Common myeloid progenitor, CD34-positive (primary cell): Measurements from ENCODE around the gene HES1.

Experiments used
- CTCF ChIA-PET: fragments of 350-600 bp; sonication (Branson Sonifier 250); formaldehyde crosslinking; loops from one replicate; lab custom pipeline; 2021; ENCODE audit warnings: antibody characterized with exemption; lab: Charles Lee
- POLR2A ChIA-PET: fragments of 350-600 bp; sonication (Branson Sonifier 250); formaldehyde crosslinking; loops from one replicate; lab custom pipeline; 2021; ENCODE audit warnings: antibody characterized with exemption; lab: Charles Lee
- DNase-seq, 3 donors: peaks; one replicate each; pipeline versions ENCODE4 v3.0.0 to v3.0.0-alpha.2; 2013
- H3K27ac ChIP-seq, 2 experiments: 1 replicate in 1 of 2; 2 replicates in 1 of 2; pipeline ENCODE4 v1.7.0; 2013; ENCODE audit warnings: inconsistent platforms in 2 of 2, low read length in 2 of 2, mild to moderate bottlenecking in 2 of 2, low read depth in 1 of 2, moderate library complexity in 1 of 2; ENCODE audit not compliant: severe bottlenecking in 2 of 2, insufficient read depth in 1 of 2, poor library complexity in 1 of 2
- H3K27me3 ChIP-seq, 5 experiments: replicated peaks in 2 of 5; 1 replicate in 3 of 5; 2 replicates in 2 of 5; pipeline versions ENCODE4 v1.6.1 to v1.7.0; 2013; ENCODE audit warnings: low read length in 4 of 5, mild to moderate bottlenecking in 2 of 5, moderate library complexity in 2 of 5, inconsistent platforms in 1 of 5; ENCODE audit not compliant: insufficient read depth in 5 of 5, control insufficient read depth in 4 of 5
- H3K36me3 ChIP-seq, 4 experiments: 1 replicate in 2 of 4; 2 replicates in 2 of 4; pipeline versions ENCODE4 v1.6.1 to v1.7.0; 2013; ENCODE audit warnings: low read length in 3 of 4, control low read depth in 1 of 4, mild to moderate bottlenecking in 1 of 4; ENCODE audit not compliant: control insufficient read depth in 4 of 4, insufficient read depth in 4 of 4
- H3K4me1 ChIP-seq, 4 experiments: 1 replicate in 3 of 4; 2 replicates in 1 of 4; pipeline versions ENCODE4 v1.6.1 to v1.7.1; 2013; ENCODE audit warnings: low read length in 3 of 4, mild to moderate bottlenecking in 3 of 4, control low read depth in 1 of 4, inconsistent platforms in 1 of 4, moderate library complexity in 1 of 4; ENCODE audit not compliant: control insufficient read depth in 4 of 4, insufficient read depth in 4 of 4; ENCODE audit errors: control extremely low read depth in 1 of 4
- H3K4me3 ChIP-seq, 7 experiments: 1 replicate in 4 of 7; 2 replicates in 3 of 7; pipeline versions ENCODE4 v1.5.1 to v1.7.0; 2013; ENCODE audit warnings: mild to moderate bottlenecking in 7 of 7, low read length in 6 of 7, moderate library complexity in 6 of 7, inconsistent platforms in 2 of 7, low read depth in 2 of 7, control low read depth in 1 of 7; ENCODE audit not compliant: insufficient read depth in 4 of 7, control insufficient read depth in 1 of 7; ENCODE audit errors: extremely low read depth in 1 of 7
- H3K9me3 ChIP-seq, 5 experiments: 1 replicate in 4 of 5; 2 replicates in 1 of 5; pipeline versions ENCODE4 v1.6.1 to v1.7.1; 2013; ENCODE audit warnings: low read length in 4 of 5, mild to moderate bottlenecking in 2 of 5, inconsistent platforms in 1 of 5, low read depth in 1 of 5, moderate library complexity in 1 of 5; ENCODE audit not compliant: control insufficient read depth in 4 of 5, insufficient read depth in 2 of 5; ENCODE audit errors: control extremely low read depth in 1 of 5
- WGBS: methylation state at CpG from one replicate; pipeline ENCODE4 v1.1.5; 2013; ENCODE audit not compliant: insufficient coverage; 5-methylcytosine and 5-hydroxymethylcytosine counted together

HES1 gene

GRCh38 chr3:194109192-194109863, 26.6 kb upstream of the HES1 start:
- no peak overlapping the region for H3K27ac ChIP-seq
- no peaks in the 10 kb centered on the region for H3K27me3 ChIP-seq
- CTCF ChIA-PET, result interaction anchor here (0.6 to 1.2 kb wide), 2 partner anchors 11 to 205 kb away, joined by 3 to 5 read pairs; no protein-coding TSS in a partner anchor
- H3K4me1 ChIP-seq, result peaks cover 0 to 5% (median 5%) of the 10 kb centered on the region in 4 experiments
- no peaks in the 10 kb centered on the region for H3K36me3 ChIP-seq
- no peak overlapping the region for H3K4me3 ChIP-seq
- DNase-seq, result no peak
- 89% methylated on average over 1 of the region's 3 CpGs for WGBS
- POLR2A ChIA-PET, result no interaction called here
- no peaks in the 10 kb centered on the region for H3K9me3 ChIP-seq

- Histone ChIP-seq H3K9me3 (no peaks in the 10 kb centered on the region), H3K27ac (no peak overlapping the region), H3K4me3 (no peak overlapping the region), H3K4me1 (no peaks in the 10 kb centered on the region), H3K27me3 (no peaks in the 10 kb centered on the region), H3K36me3 (no peaks in the 10 kb centered on the region)
- DNase-seq, result no peak
- WGBS, result 98% methylated on average over 7 of the region's 9 CpGs
- ChIA-PET CTCF (no interaction called here), POLR2A (no interaction called here)
These were observed 25.5 kb upstream of the HES1 start for GRCh38 chr3:194110483-194110882.

GRCh38 chr3:194111336-194111735, 24.6 kb upstream of the HES1 start:
- Histone ChIP-seq H3K36me3 (no peaks in the 10 kb centered on the region), H3K9me3 (no peaks in the 10 kb centered on the region), H3K27ac (no peak overlapping the region), H3K4me1 (no peaks in the 10 kb centered on the region), H3K27me3 (no peaks in the 10 kb centered on the region), H3K4me3 (no peak overlapping the region)
- WGBS, result 92% methylated on average over 3 of the region's 4 CpGs
- CTCF ChIA-PET, result interaction anchor here (0.6 to 1.2 kb wide), 3 partner anchors 9 to 14 kb away, joined by 3 read pairs; no protein-coding TSS in a partner anchor
- POLR2A ChIA-PET, result interaction anchor here (0.6 kb wide), 1 partner anchor 288 kb away, joined by 3 read pairs; no protein-coding TSS in a partner anchor
- DNase-seq, result no peak

- no peak for DNase-seq
- ChIA-PET CTCF (interaction anchor here (0.6 to 1.2 kb wide), 3 partner anchors 8 to 15 kb away, joined by 3 read pairs; no protein-coding TSS in a partner anchor), POLR2A (interaction anchor here (0.6 kb wide), 2 partner anchors 180 to 287 kb away, joined by 3 read pairs; no protein-coding TSS in a partner anchor)
- no peak overlapping the region for H3K4me3 ChIP-seq
- H3K36me3 ChIP-seq, result no peaks in the 10 kb centered on the region
- no peak overlapping the region for H3K27ac ChIP-seq
- no peaks in the 10 kb centered on the region for H3K9me3 ChIP-seq
- whole genome bisulfite sequencing, result 93% methylated on average over 7 of the region's 9 CpGs
- no peaks in the 10 kb centered on the region for H3K4me1 ChIP-seq
- H3K27me3 ChIP-seq, result no peaks in the 10 kb centered on the region
These were observed 23.5 kb upstream of the HES1 start for GRCh38 chr3:194112120-194113106.

GRCh38 chr3:194114123-194114522, 21.8 kb upstream of the HES1 start:
- POLR2A ChIA-PET, result no interaction called here
- Histone ChIP-seq H3K4me1 (no peaks in the 10 kb centered on the region), H3K9me3 (no peaks in the 10 kb centered on the region), H3K36me3 (no peaks in the 10 kb centered on the region), H3K27ac (no peak overlapping the region), H3K4me3 (no peak overlapping the region), H3K27me3 (peaks cover 0 to 3% (median 0%) of the 10 kb centered on the region in 5 experiments)
- WGBS, result 100% methylated on average over 2 of the region's 7 CpGs
- DNase-seq, result no peak
- CTCF ChIA-PET, result no interaction called here

- H3K36me3 ChIP-seq, result no peaks in the 10 kb centered on the region
- no peaks in the 10 kb centered on the region for H3K4me1 ChIP-seq
- H3K27ac ChIP-seq, result no peak overlapping the region
- H3K27me3 ChIP-seq, result peaks cover 0 to 3% (median 0%) of the 10 kb centered on the region in 5 experiments
- WGBS, result 92% methylated on average over 7 of the region's 12 CpGs
- ChIA-PET POLR2A (no interaction called here), CTCF (interaction anchor here (1.0 to 1.5 kb wide), 2 partner anchors 16 to 118 kb away, joined by 3 to 4 read pairs; no protein-coding TSS in a partner anchor)
- DNase-seq, result no peak
- H3K9me3 ChIP-seq, result no peaks in the 10 kb centered on the region
- H3K4me3 ChIP-seq, result no peak overlapping the region
These were observed 18.7 kb upstream of the HES1 start for GRCh38 chr3:194117104-194117845.
